Tibial nerve (tissue), 4 donors: ENCODE data around the gene PCMTD2.
"Not testable (repeated sequence)": the region's sequence is repeated elsewhere in the genome, so short reads cannot be mapped to it uniquely, and the experiment has no call there.

ENCODE experiments used
- EP300 ChIP-seq, 2 donors: sonication (generic); formaldehyde crosslinking; IDR thresholded peaks; one replicate each; pipeline ENCODE4 v1.6.1; 2017; ENCODE audit warnings: antibody characterized with exemption in 2 of 2, mild to moderate bottlenecking in 1 of 2
- POLR2A ChIP-seq, 2 donors: fragments of 450-650 bp; IDR thresholded peaks; one replicate each; pipeline ENCODE4 v1.6.1; 2017; ENCODE audit warnings: antibody characterized with exemption in 2 of 2, mild to moderate bottlenecking in 2 of 2, moderate library complexity in 2 of 2
- TF ChIP-seq, protein P1 (sequence below), 5 experiments: fragments of 200-600 bp in 3 of 5; fragments of 450-650 bp in 2 of 5; sonication (generic) in 3 of 5; IDR thresholded peaks; one replicate each; pipeline ENCODE4 v1.5.1; 2016 to 2019; ENCODE audit warnings: antibody characterized with exemption in 5 of 5, mild to moderate bottlenecking in 3 of 5, moderate library complexity in 2 of 5

DNA sequence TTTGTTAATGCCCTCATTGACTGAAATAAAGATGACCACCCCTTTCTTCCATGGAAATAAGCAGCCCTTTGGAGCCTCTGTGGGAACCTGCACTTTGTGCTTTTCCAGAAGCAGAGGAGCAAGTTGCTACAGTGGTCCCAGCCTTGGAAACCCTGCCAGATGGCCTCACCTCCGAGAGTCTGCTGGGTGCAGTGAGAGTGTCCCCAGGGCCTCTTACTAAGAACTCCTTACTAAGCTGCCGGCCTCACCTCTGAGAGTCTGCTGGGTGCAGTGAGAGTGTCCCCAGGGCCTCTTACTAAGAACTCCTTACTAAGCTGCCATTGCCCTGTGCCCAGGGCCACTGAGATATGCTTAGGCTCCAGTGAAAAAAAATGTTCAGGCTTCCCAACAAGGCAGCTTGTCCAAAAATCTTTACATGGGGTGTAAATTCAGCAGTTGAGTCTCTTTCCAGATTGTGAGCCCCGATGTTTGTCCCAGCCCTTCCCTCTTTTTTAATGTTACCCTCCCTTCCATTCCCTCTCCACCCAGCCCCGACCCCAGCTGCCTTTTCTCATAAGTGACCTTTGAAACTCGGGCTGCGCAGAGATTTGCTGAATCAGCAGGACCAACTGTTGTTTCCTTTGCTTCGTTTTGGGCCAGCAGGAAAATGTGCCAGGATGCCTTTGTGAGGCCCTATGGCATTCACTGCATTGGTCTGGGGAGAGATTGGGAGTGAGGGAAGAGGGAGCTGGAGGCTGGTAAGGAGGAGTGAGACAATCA, 66.7 kb downstream of the PCMTD2 start:
- TF ChIP-seq, protein P1, sequence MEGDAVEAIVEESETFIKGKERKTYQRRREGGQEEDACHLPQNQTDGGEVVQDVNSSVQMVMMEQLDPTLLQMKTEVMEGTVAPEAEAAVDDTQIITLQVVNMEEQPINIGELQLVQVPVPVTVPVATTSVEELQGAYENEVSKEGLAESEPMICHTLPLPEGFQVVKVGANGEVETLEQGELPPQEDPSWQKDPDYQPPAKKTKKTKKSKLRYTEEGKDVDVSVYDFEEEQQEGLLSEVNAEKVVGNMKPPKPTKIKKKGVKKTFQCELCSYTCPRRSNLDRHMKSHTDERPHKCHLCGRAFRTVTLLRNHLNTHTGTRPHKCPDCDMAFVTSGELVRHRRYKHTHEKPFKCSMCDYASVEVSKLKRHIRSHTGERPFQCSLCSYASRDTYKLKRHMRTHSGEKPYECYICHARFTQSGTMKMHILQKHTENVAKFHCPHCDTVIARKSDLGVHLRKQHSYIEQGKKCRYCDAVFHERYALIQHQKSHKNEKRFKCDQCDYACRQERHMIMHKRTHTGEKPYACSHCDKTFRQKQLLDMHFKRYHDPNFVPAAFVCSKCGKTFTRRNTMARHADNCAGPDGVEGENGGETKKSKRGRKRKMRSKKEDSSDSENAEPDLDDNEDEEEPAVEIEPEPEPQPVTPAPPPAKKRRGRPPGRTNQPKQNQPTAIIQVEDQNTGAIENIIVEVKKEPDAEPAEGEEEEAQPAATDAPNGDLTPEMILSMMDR (IDR thresholded peaks at IDR 0.05), result not testable (repeated sequence)
- not testable (repeated sequence) for TF ChIP-seq EP300, POLR2A (IDR thresholded peaks at IDR 0.05)
